ENCODE results near the gene NAALADL2. TPM values are rescaled to one million over a fixed set of nuclear protein-coding genes. Genes with fewer than 3 reads are reported as not detected.

Gene NAALADL2
- total RNA-seq, 1 experiment from 2014 or later, result 1.6 TPM

- H3K79me1 ChIP-seq (ENCODE audit: insufficient read depth, low read depth, low read length, poor library complexity, severe bottlenecking), result no peaks in the 10 kb centered on the region
These were observed 993.4 kb downstream of the NAALADL2 start for GRCh38 chr3:175852560-175852959.

More at GRCh38 chr3:175852560-175852959, 993.4 kb downstream of the NAALADL2 start:
- H3K9ac ChIP-seq (ENCODE audit: extremely low read depth, insufficient read length, low read length), result no peak overlapping the region
- H3K27me3 ChIP-seq (ENCODE audit: insufficient read depth, low read length), result no peaks in the 10 kb centered on the region
- no peaks in the 10 kb centered on the region for H3K23me2 ChIP-seq (ENCODE audit: insufficient read length, low read depth, low read length, poor library complexity, severe bottlenecking)
- no peak overlapping the region for H3K27ac ChIP-seq (ENCODE audit: insufficient read length, low read depth, low read length)
- no peak overlapping the region for H2BK20ac ChIP-seq (ENCODE audit: low read depth, low read length, poor library complexity, severe bottlenecking)
- H4K8ac ChIP-seq (replicated peaks; ENCODE audit: insufficient read length, low read depth, low read length), result no peak overlapping the region
- Mint-ChIP-seq H3K9me3 (no peaks in the 10 kb centered on the region), H3K4me3 (no peak overlapping the region), H3K27me3 (ENCODE audit: low read depth) (no peaks in the 10 kb centered on the region; the same call in 1 of the 2 replicates), H3K4me1 (no peaks in the 10 kb centered on the region), H3K36me3 (ENCODE audit: insufficient read depth in 1 of 3, low read depth in 3 of 3) (no peaks in the 10 kb centered on the region), H3K27ac (no peak overlapping the region)
- no CpG with 5 or more reads among the region's 1 CpG for WGBS (ENCODE audit: extremely low coverage, insufficient read length, low lambda C conversion rate)
- H3K9me3 ChIP-seq (ENCODE audit: control insufficient read depth, low read depth, low read length), result no peaks in the 10 kb centered on the region
- no peak overlapping the region for H2BK15ac ChIP-seq (ENCODE audit: low read depth, low read length)
- H3K18ac ChIP-seq (ENCODE audit: insufficient read length, low read depth, low read length), result no peak overlapping the region
- H3K14ac ChIP-seq (ENCODE audit: insufficient read depth, low read length), result no peak overlapping the region
- H3K4me2 ChIP-seq (ENCODE audit: insufficient read depth, insufficient read length, low read length), result no peak overlapping the region
- no peak overlapping the region for H3T11ph ChIP-seq (ENCODE audit: low read length)
- no peaks in the 10 kb centered on the region for H3K4me1 ChIP-seq (ENCODE audit: insufficient read depth, low read length)
- no peaks in the 10 kb centered on the region for H4K20me1 ChIP-seq (ENCODE audit: control insufficient read depth, insufficient read depth, insufficient read length)
- no peak overlapping the region for H4K5ac ChIP-seq (ENCODE audit: insufficient read length, low read depth, low read length)
- H4K91ac ChIP-seq (ENCODE audit: insufficient read length, low read depth, low read length), result no peak overlapping the region
- no peaks in the 10 kb centered on the region for H3K79me2 ChIP-seq (ENCODE audit: insufficient read depth, low read length)
- no peak for DNase-seq
- no peak overlapping the region for H2AFZ ChIP-seq (ENCODE audit: low read length)
- H2BK5ac ChIP-seq (ENCODE audit: insufficient read length, low read length), result no peak overlapping the region
- no peak overlapping the region for H2AK5ac ChIP-seq (ENCODE audit: insufficient read length, low read length)
- H3K56ac ChIP-seq (ENCODE audit: insufficient read length, low read depth, low read length), result no peak overlapping the region
- no peak overlapping the region for H2BK12ac ChIP-seq (ENCODE audit: insufficient read length, low read depth, low read length)
- H3K4ac ChIP-seq (ENCODE audit: low read depth, low read length), result no peak overlapping the region
- TF ChIP-seq, protein P1, sequence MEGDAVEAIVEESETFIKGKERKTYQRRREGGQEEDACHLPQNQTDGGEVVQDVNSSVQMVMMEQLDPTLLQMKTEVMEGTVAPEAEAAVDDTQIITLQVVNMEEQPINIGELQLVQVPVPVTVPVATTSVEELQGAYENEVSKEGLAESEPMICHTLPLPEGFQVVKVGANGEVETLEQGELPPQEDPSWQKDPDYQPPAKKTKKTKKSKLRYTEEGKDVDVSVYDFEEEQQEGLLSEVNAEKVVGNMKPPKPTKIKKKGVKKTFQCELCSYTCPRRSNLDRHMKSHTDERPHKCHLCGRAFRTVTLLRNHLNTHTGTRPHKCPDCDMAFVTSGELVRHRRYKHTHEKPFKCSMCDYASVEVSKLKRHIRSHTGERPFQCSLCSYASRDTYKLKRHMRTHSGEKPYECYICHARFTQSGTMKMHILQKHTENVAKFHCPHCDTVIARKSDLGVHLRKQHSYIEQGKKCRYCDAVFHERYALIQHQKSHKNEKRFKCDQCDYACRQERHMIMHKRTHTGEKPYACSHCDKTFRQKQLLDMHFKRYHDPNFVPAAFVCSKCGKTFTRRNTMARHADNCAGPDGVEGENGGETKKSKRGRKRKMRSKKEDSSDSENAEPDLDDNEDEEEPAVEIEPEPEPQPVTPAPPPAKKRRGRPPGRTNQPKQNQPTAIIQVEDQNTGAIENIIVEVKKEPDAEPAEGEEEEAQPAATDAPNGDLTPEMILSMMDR (conservative IDR thresholded peaks at IDR 0.05), result no peak
- no peak overlapping the region for H2BK120ac ChIP-seq (ENCODE audit: low read depth, low read length, poor library complexity, severe bottlenecking)
- no peak overlapping the region for H3K23ac ChIP-seq (ENCODE audit: insufficient read length, low read depth, low read length)

Measured in H9 (cell line).